ENCODE data around the gene IFIT3. TPM values are rescaled to one million over a fixed set of nuclear protein-coding genes. Genes with fewer than 3 reads are reported as not detected.

IFIT3 gene
- total and polyA plus RNA-seq, 2 experiments from 2014 or later = 0.42 to 0.52 TPM

DNA sequence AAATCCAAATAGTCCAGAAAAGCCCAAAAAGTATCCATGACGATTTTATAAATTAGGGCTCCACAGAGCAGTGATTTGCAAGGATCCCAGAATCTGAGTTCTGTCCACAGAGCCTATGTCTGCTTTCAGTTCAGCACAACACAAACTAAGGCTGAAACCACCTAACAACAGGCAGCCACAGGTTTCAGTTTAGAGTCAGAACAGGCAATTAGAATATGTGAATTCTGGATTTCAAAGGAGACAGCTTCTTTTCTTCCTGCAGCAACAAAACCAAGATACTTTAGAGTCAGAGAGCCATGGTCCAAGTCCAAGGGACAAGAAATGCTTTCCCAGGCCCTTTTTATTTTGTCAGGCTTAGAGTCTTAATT lies 23.6 kb downstream of the IFIT3 start:
- peak; percentile 24; the same call in 2 of the 3 replicates for ATAC-seq
- H3F3A ChIP-seq (replicated peaks; ENCODE audit: low read depth) = no peaks in the 10 kb centered on the region
- H4K20me1 ChIP-seq (replicated peaks; ENCODE audit: insufficient read depth) = no peaks in the 10 kb centered on the region
- H3K4me3 ChIP-seq = no peak overlapping the region
- H3K4me1 Mint-ChIP-seq = peaks cover 53% of the 10 kb centered on the region
- no peaks in the 10 kb centered on the region for H3K27me3 Mint-ChIP-seq (ENCODE audit: insufficient read depth, low read depth, poor library complexity)
- TF ChIP-seq, protein P1, sequence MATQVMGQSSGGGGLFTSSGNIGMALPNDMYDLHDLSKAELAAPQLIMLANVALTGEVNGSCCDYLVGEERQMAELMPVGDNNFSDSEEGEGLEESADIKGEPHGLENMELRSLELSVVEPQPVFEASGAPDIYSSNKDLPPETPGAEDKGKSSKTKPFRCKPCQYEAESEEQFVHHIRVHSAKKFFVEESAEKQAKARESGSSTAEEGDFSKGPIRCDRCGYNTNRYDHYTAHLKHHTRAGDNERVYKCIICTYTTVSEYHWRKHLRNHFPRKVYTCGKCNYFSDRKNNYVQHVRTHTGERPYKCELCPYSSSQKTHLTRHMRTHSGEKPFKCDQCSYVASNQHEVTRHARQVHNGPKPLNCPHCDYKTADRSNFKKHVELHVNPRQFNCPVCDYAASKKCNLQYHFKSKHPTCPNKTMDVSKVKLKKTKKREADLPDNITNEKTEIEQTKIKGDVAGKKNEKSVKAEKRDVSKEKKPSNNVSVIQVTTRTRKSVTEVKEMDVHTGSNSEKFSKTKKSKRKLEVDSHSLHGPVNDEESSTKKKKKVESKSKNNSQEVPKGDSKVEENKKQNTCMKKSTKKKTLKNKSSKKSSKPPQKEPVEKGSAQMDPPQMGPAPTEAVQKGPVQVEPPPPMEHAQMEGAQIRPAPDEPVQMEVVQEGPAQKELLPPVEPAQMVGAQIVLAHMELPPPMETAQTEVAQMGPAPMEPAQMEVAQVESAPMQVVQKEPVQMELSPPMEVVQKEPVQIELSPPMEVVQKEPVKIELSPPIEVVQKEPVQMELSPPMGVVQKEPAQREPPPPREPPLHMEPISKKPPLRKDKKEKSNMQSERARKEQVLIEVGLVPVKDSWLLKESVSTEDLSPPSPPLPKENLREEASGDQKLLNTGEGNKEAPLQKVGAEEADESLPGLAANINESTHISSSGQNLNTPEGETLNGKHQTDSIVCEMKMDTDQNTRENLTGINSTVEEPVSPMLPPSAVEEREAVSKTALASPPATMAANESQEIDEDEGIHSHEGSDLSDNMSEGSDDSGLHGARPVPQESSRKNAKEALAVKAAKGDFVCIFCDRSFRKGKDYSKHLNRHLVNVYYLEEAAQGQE (IDR thresholded peaks at IDR 0.05; ENCODE audit: unreplicated experiment) = no peak
- TF ChIP-seq ZNF331 (CRISPR knock-in tag; IDR thresholded peaks at IDR 0.05; ENCODE audit: low read depth) = no peak
- TF ChIP-seq, protein P2, sequence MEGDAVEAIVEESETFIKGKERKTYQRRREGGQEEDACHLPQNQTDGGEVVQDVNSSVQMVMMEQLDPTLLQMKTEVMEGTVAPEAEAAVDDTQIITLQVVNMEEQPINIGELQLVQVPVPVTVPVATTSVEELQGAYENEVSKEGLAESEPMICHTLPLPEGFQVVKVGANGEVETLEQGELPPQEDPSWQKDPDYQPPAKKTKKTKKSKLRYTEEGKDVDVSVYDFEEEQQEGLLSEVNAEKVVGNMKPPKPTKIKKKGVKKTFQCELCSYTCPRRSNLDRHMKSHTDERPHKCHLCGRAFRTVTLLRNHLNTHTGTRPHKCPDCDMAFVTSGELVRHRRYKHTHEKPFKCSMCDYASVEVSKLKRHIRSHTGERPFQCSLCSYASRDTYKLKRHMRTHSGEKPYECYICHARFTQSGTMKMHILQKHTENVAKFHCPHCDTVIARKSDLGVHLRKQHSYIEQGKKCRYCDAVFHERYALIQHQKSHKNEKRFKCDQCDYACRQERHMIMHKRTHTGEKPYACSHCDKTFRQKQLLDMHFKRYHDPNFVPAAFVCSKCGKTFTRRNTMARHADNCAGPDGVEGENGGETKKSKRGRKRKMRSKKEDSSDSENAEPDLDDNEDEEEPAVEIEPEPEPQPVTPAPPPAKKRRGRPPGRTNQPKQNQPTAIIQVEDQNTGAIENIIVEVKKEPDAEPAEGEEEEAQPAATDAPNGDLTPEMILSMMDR (conservative IDR thresholded peaks at IDR 0.05; ENCODE audit: low read depth in 2 of 2) = no peak
- no peak for TF ChIP-seq ZNF114 (CRISPR knock-in tag; IDR thresholded peaks at IDR 0.05)
- TF ChIP-seq JUNB (IDR thresholded peaks at IDR 0.05; ENCODE audit: unreplicated experiment) = no peak
- TF ChIP-seq POLR2AphosphoS5 (IDR thresholded peaks at IDR 0.05; ENCODE audit: low read depth) = no peak
- TF ChIP-seq, protein P3, sequence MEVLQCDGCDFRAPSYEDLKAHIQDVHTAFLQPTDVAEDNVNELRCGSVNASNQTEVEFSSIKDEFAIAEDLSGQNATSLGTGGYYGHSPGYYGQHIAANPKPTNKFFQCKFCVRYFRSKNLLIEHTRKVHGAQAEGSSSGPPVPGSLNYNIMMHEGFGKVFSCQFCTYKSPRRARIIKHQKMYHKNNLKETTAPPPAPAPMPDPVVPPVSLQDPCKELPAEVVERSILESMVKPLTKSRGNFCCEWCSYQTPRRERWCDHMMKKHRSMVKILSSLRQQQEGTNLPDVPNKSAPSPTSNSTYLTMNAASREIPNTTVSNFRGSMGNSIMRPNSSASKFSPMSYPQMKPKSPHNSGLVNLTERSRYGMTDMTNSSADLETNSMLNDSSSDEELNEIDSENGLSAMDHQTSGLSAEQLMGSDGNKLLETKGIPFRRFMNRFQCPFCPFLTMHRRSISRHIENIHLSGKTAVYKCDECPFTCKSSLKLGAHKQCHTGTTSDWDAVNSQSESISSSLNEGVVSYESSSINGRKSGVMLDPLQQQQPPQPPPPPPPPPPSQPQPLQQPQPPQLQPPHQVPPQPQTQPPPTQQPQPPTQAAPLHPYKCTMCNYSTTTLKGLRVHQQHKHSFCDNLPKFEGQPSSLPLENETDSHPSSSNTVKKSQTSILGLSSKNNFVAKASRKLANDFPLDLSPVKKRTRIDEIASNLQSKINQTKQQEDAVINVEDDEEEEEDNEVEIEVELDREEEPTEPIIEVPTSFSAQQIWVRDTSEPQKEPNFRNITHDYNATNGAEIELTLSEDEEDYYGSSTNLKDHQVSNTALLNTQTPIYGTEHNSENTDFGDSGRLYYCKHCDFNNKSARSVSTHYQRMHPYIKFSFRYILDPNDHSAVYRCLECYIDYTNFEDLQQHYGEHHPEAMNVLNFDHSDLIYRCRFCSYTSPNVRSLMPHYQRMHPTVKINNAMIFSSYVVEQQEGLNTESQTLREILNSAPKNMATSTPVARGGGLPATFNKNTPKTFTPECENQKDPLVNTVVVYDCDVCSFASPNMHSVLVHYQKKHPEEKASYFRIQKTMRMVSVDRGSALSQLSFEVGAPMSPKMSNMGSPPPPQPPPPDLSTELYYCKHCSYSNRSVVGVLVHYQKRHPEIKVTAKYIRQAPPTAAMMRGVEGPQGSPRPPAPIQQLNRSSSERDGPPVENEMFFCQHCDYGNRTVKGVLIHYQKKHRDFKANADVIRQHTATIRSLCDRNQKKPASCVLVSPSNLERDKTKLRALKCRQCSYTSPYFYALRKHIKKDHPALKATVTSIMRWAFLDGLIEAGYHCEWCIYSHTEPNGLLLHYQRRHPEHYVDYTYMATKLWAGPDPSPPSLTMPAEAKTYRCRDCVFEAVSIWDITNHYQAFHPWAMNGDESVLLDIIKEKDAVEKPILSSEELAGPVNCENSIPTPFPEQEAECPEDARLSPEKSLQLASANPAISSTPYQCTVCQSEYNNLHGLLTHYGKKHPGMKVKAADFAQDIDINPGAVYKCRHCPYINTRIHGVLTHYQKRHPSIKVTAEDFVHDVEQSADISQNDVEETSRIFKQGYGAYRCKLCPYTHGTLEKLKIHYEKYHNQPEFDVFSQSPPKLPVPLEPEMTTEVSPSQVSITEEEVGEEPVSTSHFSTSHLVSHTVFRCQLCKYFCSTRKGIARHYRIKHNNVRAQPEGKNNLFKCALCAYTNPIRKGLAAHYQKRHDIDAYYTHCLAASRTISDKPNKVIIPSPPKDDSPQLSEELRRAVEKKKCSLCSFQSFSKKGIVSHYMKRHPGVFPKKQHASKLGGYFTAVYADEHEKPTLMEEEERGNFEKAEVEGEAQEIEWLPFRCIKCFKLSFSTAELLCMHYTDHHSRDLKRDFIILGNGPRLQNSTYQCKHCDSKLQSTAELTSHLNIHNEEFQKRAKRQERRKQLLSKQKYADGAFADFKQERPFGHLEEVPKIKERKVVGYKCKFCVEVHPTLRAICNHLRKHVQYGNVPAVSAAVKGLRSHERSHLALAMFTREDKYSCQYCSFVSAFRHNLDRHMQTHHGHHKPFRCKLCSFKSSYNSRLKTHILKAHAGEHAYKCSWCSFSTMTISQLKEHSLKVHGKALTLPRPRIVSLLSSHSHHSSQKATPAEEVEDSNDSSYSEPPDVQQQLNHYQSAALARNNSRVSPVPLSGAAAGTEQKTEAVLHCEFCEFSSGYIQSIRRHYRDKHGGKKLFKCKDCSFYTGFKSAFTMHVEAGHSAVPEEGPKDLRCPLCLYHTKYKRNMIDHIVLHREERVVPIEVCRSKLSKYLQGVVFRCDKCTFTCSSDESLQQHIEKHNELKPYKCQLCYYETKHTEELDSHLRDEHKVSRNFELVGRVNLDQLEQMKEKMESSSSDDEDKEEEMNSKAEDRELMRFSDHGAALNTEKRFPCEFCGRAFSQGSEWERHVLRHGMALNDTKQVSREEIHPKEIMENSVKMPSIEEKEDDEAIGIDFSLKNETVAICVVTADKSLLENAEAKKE (CRISPR knock-in tag; IDR thresholded peaks at IDR 0.05) = no peak
- no peak for TF ChIP-seq STAT1 (IDR thresholded peaks at IDR 0.05; ENCODE audit: unreplicated experiment)
- no peak for TF ChIP-seq NANOG (IDR thresholded peaks at IDR 0.05; ENCODE audit: borderline replicate concordance)
- no peak for TF ChIP-seq EZH2 (IDR thresholded peaks at IDR 0.05; ENCODE audit: low read depth, unreplicated experiment)
- peaks cover 56% of the 10 kb centered on the region for H3K4me1 ChIP-seq (ENCODE audit: insufficient read depth)
- peak overlapping the region; percentile 62 for H3K27ac ChIP-seq (ENCODE audit: low read depth)
- no peaks in the 10 kb centered on the region for H3K79me2 ChIP-seq (replicated peaks; ENCODE audit: insufficient read depth)
- H3K9me3 Mint-ChIP-seq = peaks cover 11% of the 10 kb centered on the region
- H3K36me3 Mint-ChIP-seq (ENCODE audit: low read depth) = peaks cover 12% of the 10 kb centered on the region
- H3K4me3 Mint-ChIP-seq = no peak overlapping the region
- DNase-seq (ENCODE audit: low spot score) = no peak
- H2AFZ ChIP-seq = peak overlapping the region; percentile 78; the same call in 1 of the 2 replicates
- peak overlapping the region; percentile 77 for H3K27ac Mint-ChIP-seq
- peaks cover 13% of the 10 kb centered on the region; the same call in 1 of the 2 replicates for H3K9me2 ChIP-seq (ENCODE audit: insufficient read depth)
- H3K27me3 ChIP-seq (ENCODE audit: insufficient read depth) = no peaks in the 10 kb centered on the region
- peak overlapping the region; percentile 15; the same call in 1 of the 2 replicates for H3K4me2 ChIP-seq
- H3K36me3 ChIP-seq (ENCODE audit: insufficient read depth) = no peaks in the 10 kb centered on the region; the same call in 1 of the 2 replicates

Data from GM23338 (cell line).